Esophagus squamous epithelium (tissue), 4 donors: ENCODE measurements around the gene FOXI1.
"Not testable (repeated sequence)": the region's sequence is repeated elsewhere in the genome, so short reads cannot be mapped to it uniquely, and the experiment has no call there.

Experiments used
- CTCF ChIP-seq, 6 experiments: fragments of 450-650 bp in 4 of 6; fragments of 200-600 bp in 2 of 6; sonication (generic) in 2 of 6; IDR thresholded peaks; one replicate each; pipeline ENCODE4 v1.5.1; 2016 to 2019; ENCODE audit warnings: antibody characterized with exemption in 6 of 6, mild to moderate bottlenecking in 4 of 6, moderate library complexity in 4 of 6
- POLR2A ChIP-seq, 4 donors: fragments of 450-650 bp; IDR thresholded peaks; one replicate each; pipeline ENCODE4 v1.6.1; 2017; ENCODE audit warnings: antibody characterized with exemption in 4 of 4, mild to moderate bottlenecking in 4 of 4, moderate library complexity in 3 of 4

DNA sequence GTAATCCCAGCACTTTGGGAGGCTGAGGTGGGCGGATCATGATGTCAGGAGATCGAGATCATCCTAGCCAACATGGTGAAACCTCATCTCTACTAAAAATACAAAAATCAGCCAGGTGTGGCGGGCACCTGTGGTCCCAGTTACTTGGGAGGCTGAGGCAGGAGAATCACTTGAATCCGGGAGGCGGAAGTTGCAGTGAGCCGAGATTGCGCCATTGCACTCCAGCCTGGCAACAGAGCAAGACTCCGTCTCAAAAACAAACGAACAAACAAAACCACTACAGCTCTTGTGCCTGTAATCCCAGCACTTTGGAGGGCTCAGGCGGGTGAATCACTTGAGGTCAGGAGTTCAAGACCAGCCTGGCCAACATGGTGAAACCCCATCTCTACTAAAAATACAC, 11.4 kb upstream of the FOXI1 start:
- TF ChIP-seq CTCF, POLR2A (IDR thresholded peaks at IDR 0.05): not testable (repeated sequence)
